Measurements from ENCODE around the gene SPAG16.

- TF ChIP-seq CTCF (conservative IDR thresholded peaks at IDR 0.05; ENCODE audit: low read depth, low read length) = no peak
- no peak for TF ChIP-seq EZH2 (IDR thresholded peaks at IDR 0.05; ENCODE audit: low read length, unreplicated experiment)
Observed at GRCh38 chr2:213420828-213421385, 136.6 kb downstream of the SPAG16 start.
